MCF 10A (cell line): ENCODE results near the gene MORF4L1. TPM values are rescaled to one million over a fixed set of nuclear protein-coding genes. Genes with fewer than 3 reads are reported as not detected.

Source experiments
- BruUV-seq: library from RNA; stranded (reverse); fragments of 400-500 nt; replicated peaks from 2 replicates; lab custom pipeline; 2021; lab: Mats Ljungman, UMichigan
- CTCF ChIA-PET: fragments of 300-600 bp; sonication (Branson Sonifier 250); formaldehyde crosslinking; extraction: SDS; loops from one replicate; lab custom pipeline; 2021; ENCODE audit warnings: antibody characterized with exemption, inconsistent platforms; lab: Yijun Ruan, JAX
- POLR2A ChIA-PET: fragments of 300-600, 350-650 bp; sonication (Branson Sonifier 250); formaldehyde crosslinking; extraction: SDS; loops from one replicate; lab custom pipeline; 2020; ENCODE audit warnings: antibody characterized with exemption, inconsistent platforms; lab: Yijun Ruan, JAX
- DNase-seq: peaks from one replicate; pipeline ENCODE4 v3.0.0-alpha.2; 2018; ENCODE audit not compliant: unreplicated experiment
- H3K27ac Mint-ChIP-seq: one replicate; pipeline ENCODE4 v1.8.0; 2022; ENCODE audit warnings: mild to moderate bottlenecking, low read depth, mixed read lengths; ENCODE audit not compliant: unreplicated experiment
- H3K27me3 Mint-ChIP-seq: one replicate; pipeline ENCODE4 v1.8.0; 2022; ENCODE audit warnings: mixed read lengths; ENCODE audit not compliant: insufficient read depth, unreplicated experiment
- H3K36me3 Mint-ChIP-seq: one replicate; pipeline ENCODE4 v1.8.0; 2022; ENCODE audit warnings: mild to moderate bottlenecking, moderate library complexity, mixed read lengths; ENCODE audit not compliant: insufficient read depth, unreplicated experiment
- H3K4me1 Mint-ChIP-seq: one replicate; pipeline ENCODE4 v1.8.0; 2022; ENCODE audit warnings: mixed read lengths; ENCODE audit not compliant: insufficient read depth, unreplicated experiment
- H3K4me3 Mint-ChIP-seq: one replicate; pipeline ENCODE4 v1.8.0; 2022; ENCODE audit warnings: mild to moderate bottlenecking, moderate library complexity, mixed read lengths; ENCODE audit not compliant: unreplicated experiment
- H3K9me3 Mint-ChIP-seq: one replicate; pipeline ENCODE4 v1.8.0; 2022; ENCODE audit warnings: mixed read lengths; ENCODE audit not compliant: unreplicated experiment
- CTCF ChIP-seq: fragments of 200-600 bp; IDR thresholded peaks from one replicate; pipeline ENCODE4 v1.8.0; 2022; ENCODE audit warnings: antibody characterized with exemption, mild to moderate bottlenecking; ENCODE audit not compliant: unreplicated experiment
- intact Hi-C: fragments of 100-400 bp; cut with micrococcal nuclease; formaldehyde crosslinking; loops from 2 replicates; pipeline ENCODE4 v1.14.1; 2022
- total RNA-seq: library from RNA; stranded (reverse); gene quantifications from 2 replicates; pipeline ENCODE4 v1.2.3, GENCODE V29; 2022

MORF4L1 gene
- total RNA-seq, 1 experiment from 2014 or later = 264 TPM

GRCh38 chr15:78881681-78882080 lies 9.0 kb downstream of the MORF4L1 start:
- BruUV-seq = no TSS peak
- no peak for TF ChIP-seq CTCF
- Mint-ChIP-seq H3K36me3 (peaks cover 74% of the 10 kb centered on the region), H3K27me3 (no peaks in the 10 kb centered on the region), H3K27ac (no peak overlapping the region), H3K4me1 (peaks cover 11% of the 10 kb centered on the region), H3K4me3 (no peak overlapping the region), H3K9me3 (no peaks in the 10 kb centered on the region)
- POLR2A ChIA-PET = interaction anchor here (1.1 to 2.2 kb wide), 3 partner anchors 8 to 21 kb away, joined by 3 to 5 read pairs (median 5); no protein-coding TSS in a partner anchor
- no peak for DNase-seq
- CTCF ChIA-PET = interaction anchor here (0.6 to 0.7 kb wide), 2 partner anchors 51 to 399 kb away, joined by 3 to 4 read pairs; no protein-coding TSS in a partner anchor
- intact Hi-C loops = no loop called here

GRCh38 chr15:78889000-78889399 lies 16.3 kb downstream of the MORF4L1 start:
- no peaks in the 10 kb centered on the region for H3K4me1 Mint-ChIP-seq
- POLR2A ChIA-PET = interaction anchor here (2.0 kb wide), 1 partner anchor 9 kb away, joined by 5 read pairs; no protein-coding TSS in a partner anchor
- no peak for TF ChIP-seq CTCF
- no peaks in the 10 kb centered on the region for H3K27me3 Mint-ChIP-seq
- H3K4me3 Mint-ChIP-seq = no peak overlapping the region
- no peaks in the 10 kb centered on the region for H3K9me3 Mint-ChIP-seq
- intact Hi-C loops = no loop called here
- BruUV-seq = TSS peak; percentile 1
- peaks cover 100% of the 10 kb centered on the region for H3K36me3 Mint-ChIP-seq
- H3K27ac Mint-ChIP-seq = no peak overlapping the region
- CTCF ChIA-PET = interaction anchor here (0.7 to 1.0 kb wide), 2 partner anchors 12 to 19 kb away, joined by 3 read pairs; no protein-coding TSS in a partner anchor
- DNase-seq = no peak

GRCh38 chr15:78893538-78893937 lies 20.8 kb downstream of the MORF4L1 start:
- Mint-ChIP-seq H3K27ac (no peak overlapping the region), H3K4me3 (no peak overlapping the region), H3K9me3 (no peaks in the 10 kb centered on the region), H3K4me1 (peaks cover 6% of the 10 kb centered on the region), H3K36me3 (peaks cover 100% of the 10 kb centered on the region), H3K27me3 (no peaks in the 10 kb centered on the region)
- intact Hi-C loops = no loop called here
- DNase-seq = no peak
- CTCF ChIA-PET = interaction anchor here (0.7 to 1.5 kb wide), 5 partner anchors 15 to 291 kb away, joined by 3 to 4 read pairs (median 3); no protein-coding TSS in a partner anchor
- POLR2A ChIA-PET = interaction anchor here (0.6 to 2.4 kb wide), 4 partner anchors 9 to 84 kb away, joined by 3 to 5 read pairs (median 3); no protein-coding TSS in a partner anchor
- TF ChIP-seq CTCF = no peak
- no TSS peak for BruUV-seq

GRCh38 chr15:78895471-78895870 lies 22.8 kb downstream of the MORF4L1 start:
- peaks cover 100% of the 10 kb centered on the region for H3K36me3 Mint-ChIP-seq
- no peak for DNase-seq
- intact Hi-C loops = no loop called here
- no peak overlapping the region for H3K4me3 Mint-ChIP-seq
- ChIA-PET CTCF (no interaction called here), POLR2A (no interaction called here)
- H3K27ac Mint-ChIP-seq = no peak overlapping the region
- BruUV-seq = no TSS peak
- H3K4me1 Mint-ChIP-seq = peaks cover 6% of the 10 kb centered on the region
- TF ChIP-seq CTCF = no peak
- no peaks in the 10 kb centered on the region for H3K9me3 Mint-ChIP-seq
- no peaks in the 10 kb centered on the region for H3K27me3 Mint-ChIP-seq
